Heart left ventricle (tissue), 13 donors: ENCODE data around the gene GALNT13.

Experiments used
- POLR2A ChIP-seq, 2 donors: fragments of 450-650 bp; IDR thresholded peaks; one replicate each; pipeline ENCODE4 v1.6.1; 2017; ENCODE audit warnings: antibody characterized with exemption in 2 of 2, mild to moderate bottlenecking in 2 of 2, moderate library complexity in 2 of 2
- TF ChIP-seq, protein P1 (sequence below), 12 donors: fragments of 200-600 bp; sonication (generic) in 4 of 12; IDR thresholded peaks; one replicate each; pipeline versions ENCODE4 v1.5.0 to v1.8.0; 2018 to 2022; ENCODE audit warnings: antibody characterized with exemption in 12 of 12, mild to moderate bottlenecking in 5 of 12
- donor health status: ischemic (EF 13 %, LVEDD 7.1; RV severe dilation, severe dysfunction).
- donor health status: DM: no; HTN: yes; CAD: no.
- donor health status: DM: no; HTN: no; CAD: no.
- donor health status: ischemic (EF 25% LVEDD 6.9; RV normal size, moderate dysfunction).
- donor health status: ischemic (EF 25% LVEDD 5.7; RV mildly dilated, moderate dysfunction).
- donor health status: ischemic (EF 35%, LVEDD 5.7; RV mildly dilated, moderate dysfunction).
- donor health status: nonischemic (EF 11% LVEDD 7.7; RV severe dilation, severe dysfunction).
- donor health status: DM: yes; HTN: yes; CAD: no.
- donor health status: PGD.
- donor health status: ischemic (EF 29% LVEDD 5.4; RV normal size, mild dysfunction).
- donor health status: nonischemic (EF 23%, LVEDD 6.1; RV moderate dilation, normal function).

DNA sequence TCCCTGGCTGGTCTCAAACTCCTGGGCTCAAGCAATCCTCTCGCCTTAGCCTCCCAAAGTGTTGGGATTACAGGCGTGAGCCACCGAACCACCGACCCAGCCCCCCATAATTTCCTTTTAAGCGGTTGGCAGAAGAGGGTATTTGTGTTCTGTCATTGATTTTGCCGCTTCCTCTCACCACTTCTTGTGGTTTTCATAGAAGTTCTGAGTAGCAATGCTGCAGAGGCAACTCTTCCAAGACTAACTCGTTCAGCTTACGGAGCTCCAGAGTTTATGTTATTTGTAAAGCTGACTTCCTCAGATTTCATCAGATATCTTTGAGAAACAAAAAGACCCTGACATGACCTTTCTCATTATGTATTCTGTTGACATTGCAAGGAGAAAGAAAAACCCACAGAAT lies 565.4 kb downstream of the GALNT13 start:
- TF ChIP-seq, protein P1, sequence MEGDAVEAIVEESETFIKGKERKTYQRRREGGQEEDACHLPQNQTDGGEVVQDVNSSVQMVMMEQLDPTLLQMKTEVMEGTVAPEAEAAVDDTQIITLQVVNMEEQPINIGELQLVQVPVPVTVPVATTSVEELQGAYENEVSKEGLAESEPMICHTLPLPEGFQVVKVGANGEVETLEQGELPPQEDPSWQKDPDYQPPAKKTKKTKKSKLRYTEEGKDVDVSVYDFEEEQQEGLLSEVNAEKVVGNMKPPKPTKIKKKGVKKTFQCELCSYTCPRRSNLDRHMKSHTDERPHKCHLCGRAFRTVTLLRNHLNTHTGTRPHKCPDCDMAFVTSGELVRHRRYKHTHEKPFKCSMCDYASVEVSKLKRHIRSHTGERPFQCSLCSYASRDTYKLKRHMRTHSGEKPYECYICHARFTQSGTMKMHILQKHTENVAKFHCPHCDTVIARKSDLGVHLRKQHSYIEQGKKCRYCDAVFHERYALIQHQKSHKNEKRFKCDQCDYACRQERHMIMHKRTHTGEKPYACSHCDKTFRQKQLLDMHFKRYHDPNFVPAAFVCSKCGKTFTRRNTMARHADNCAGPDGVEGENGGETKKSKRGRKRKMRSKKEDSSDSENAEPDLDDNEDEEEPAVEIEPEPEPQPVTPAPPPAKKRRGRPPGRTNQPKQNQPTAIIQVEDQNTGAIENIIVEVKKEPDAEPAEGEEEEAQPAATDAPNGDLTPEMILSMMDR (IDR thresholded peaks at IDR 0.05): no peak
- TF ChIP-seq POLR2A (IDR thresholded peaks at IDR 0.05): no peak
